ENCODE measurements around the gene NT5DC1.

NT5DC1 gene

DNA sequence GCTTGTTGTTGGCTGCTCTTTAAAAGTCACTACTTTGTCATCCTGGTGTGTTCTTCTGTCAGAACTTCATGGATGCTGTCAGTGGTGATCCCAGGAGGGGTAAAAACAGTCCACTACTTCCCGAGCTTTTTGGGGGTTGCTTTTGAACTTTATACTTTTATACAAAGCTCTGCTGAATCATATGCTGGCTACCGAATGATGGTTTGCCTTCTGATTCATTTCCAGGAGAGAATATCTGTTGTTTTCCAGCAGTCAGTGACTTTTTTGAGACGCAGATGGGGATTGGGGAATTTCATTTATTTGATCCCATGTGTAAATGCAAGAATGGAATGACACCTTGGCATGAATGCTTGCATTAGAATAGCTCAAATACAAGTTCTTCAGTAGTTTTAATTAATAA lies 58.0 kb downstream of the NT5DC1 start:
- H3K27ac ChIP-seq, result no peak overlapping the region
- no peak for TF ChIP-seq ZFX (IDR thresholded peaks at IDR 0.05)
- TF ChIP-seq, protein P1, sequence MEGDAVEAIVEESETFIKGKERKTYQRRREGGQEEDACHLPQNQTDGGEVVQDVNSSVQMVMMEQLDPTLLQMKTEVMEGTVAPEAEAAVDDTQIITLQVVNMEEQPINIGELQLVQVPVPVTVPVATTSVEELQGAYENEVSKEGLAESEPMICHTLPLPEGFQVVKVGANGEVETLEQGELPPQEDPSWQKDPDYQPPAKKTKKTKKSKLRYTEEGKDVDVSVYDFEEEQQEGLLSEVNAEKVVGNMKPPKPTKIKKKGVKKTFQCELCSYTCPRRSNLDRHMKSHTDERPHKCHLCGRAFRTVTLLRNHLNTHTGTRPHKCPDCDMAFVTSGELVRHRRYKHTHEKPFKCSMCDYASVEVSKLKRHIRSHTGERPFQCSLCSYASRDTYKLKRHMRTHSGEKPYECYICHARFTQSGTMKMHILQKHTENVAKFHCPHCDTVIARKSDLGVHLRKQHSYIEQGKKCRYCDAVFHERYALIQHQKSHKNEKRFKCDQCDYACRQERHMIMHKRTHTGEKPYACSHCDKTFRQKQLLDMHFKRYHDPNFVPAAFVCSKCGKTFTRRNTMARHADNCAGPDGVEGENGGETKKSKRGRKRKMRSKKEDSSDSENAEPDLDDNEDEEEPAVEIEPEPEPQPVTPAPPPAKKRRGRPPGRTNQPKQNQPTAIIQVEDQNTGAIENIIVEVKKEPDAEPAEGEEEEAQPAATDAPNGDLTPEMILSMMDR (conservative IDR thresholded peaks at IDR 0.05), result no peak

DNA sequence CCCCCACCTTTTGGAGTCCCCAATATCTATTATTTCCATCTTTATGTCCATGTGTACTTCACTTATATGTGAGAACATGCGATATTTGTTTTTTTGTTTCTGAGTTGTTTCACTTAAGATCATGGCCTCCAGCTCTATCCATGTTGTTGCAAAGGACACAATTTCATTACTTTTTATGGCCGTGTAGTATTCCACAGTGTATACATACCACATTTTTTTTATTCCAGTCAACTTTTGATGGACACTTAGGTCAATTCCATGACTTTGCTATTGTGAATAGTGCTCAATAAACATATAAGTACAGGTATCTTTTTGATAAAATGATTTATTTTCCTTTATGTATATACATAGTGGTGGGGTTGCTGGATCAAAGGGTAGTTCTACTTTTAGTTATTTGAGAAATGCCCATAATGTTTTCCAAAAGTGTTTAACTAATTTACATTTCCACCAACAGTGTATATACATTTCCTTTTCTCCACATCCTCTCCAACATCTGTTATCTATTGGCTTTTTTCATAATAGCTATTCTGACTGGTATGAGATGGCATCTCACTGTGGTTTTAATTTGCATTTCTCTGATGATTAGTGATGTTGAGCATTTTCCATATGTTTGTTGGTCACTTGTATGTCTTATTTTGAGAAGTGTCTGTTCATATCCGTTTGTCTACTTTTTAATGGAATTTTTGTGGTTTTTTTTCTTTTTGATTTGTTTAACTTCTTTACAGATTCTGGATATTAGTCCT lies 59.3 kb downstream of the NT5DC1 start:
- H3K27ac ChIP-seq, result no peak overlapping the region
- no peak for TF ChIP-seq ZFX (IDR thresholded peaks at IDR 0.05)
- TF ChIP-seq, protein P1 (conservative IDR thresholded peaks at IDR 0.05), result no peak

DNA sequence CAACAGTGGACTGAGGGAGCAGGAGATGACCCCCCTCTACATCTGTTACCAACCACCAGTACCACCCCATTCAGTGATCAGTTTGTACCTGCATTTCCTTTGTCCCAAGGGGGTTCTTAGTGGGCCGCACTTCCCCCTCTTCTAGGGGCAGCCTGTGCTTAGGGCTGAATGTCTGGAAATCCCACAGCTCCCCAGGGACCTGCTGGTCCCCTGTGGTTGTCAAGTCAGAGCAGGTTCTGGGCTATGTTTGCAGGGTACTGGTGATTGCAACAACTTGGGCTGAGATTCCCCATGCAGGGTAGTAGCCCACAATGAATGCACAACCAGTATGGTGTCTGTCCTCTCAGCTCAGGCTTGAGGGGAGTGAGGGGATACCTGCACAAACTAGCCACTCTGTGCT lies 64.9 kb downstream of the NT5DC1 start:
- TF ChIP-seq, protein P1 (conservative IDR thresholded peaks at IDR 0.05), result no peak
- TF ChIP-seq ZFX (IDR thresholded peaks at IDR 0.05), result no peak
- H3K27ac ChIP-seq, result no peak overlapping the region

DNA sequence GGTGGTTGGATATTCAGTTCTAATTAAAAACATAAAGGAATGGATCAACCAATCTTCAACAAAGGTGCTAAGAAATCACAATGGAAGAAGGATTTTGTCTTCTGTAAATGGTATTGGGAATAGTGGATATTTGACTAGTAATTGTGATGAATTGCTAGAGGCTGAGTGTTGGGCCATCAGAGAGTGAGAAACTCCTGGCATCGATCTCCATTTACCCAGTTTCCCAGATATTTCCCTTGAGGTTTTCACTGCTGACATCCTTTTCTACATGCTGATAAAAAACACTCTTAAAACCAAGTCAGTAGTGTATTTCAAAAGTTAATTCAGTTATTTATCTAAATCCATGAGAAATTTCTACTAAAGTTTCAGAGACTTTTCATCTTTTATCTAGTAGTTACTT lies 65.7 kb downstream of the NT5DC1 start:
- TF ChIP-seq ZFX (IDR thresholded peaks at IDR 0.05), result no peak
- TF ChIP-seq, protein P1 (conservative IDR thresholded peaks at IDR 0.05), result no peak
- H3K27ac ChIP-seq, result no peak overlapping the region

DNA sequence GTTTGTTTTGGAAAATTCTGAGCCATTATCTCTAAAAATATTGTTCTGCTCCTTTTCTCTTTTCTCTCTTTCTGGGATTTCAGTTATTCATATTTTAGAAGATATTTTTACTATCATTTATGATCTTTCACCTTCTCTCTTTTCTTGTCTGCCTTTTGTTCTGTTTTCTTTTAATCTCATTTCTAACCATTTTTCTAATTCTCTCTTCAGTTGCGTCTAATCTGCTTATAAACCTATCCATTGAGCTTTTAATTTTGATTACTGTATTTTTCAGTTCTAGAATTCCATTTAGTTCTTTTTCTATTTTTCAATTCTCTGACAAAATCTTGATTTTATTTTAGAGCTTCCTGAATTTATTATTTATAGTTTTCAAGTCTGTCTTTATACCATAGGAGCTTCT lies 67.5 kb downstream of the NT5DC1 start:
- no peak overlapping the region for H3K27ac ChIP-seq
- TF ChIP-seq ZFX (IDR thresholded peaks at IDR 0.05), result no peak
- TF ChIP-seq, protein P1 (conservative IDR thresholded peaks at IDR 0.05), result no peak

DNA sequence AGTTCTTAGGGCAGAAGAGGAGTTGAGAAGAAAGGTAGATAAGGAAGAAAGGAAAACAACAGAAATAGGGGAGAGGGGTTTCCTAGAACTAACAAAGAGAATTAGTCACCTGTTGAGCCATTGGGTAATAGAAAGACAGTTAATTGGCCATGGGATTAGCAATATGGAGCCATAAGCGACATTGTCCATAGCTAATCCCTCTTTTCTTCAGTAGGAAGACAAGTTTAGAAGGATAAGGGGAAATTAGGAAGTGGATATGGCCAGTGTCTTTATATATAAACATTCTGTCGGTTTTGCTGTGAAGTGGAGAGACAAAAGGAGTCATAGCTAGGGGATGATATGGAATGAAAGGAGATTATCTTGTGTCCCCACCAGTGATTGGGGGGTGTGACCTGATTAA lies 69.2 kb downstream of the NT5DC1 start:
- no peak overlapping the region for H3K27ac ChIP-seq
- TF ChIP-seq, protein P1 (conservative IDR thresholded peaks at IDR 0.05), result no peak

DNA sequence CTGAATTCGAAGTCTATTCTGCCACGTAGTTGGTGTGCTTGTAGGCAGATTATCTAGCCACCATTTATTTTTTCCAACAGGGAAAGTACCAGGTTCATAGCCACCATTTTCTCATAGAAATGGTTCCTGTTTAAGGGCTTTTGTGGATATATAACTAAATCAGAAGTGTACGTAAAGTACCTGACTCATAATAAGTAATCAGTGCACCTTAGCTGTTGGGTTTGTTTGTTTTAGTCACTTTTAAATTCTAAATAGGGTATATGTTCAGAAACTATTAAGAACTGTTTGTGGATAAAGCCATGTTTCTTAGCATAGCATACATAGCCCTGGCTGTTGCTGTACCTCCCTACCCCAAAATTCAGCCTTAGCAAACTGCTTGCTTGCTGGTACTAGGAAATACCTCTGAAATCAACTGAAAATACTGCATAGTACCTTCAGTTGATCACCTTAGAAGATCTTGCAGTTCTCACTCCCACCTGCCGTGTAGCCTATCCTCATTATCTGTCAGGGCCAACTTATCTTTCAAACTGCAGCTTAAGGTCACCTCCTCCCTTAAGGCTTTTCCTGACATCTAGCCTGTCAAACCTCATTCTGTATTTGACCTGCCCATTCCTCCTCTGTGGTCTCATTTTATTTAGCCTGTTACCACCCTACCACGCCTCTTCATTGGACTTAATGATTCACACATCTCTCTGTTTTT lies 69.9 kb downstream of the NT5DC1 start:
- no peak for TF ChIP-seq ZFX (IDR thresholded peaks at IDR 0.05)
- TF ChIP-seq, protein P1 (conservative IDR thresholded peaks at IDR 0.05), result no peak
- H3K27ac ChIP-seq, result no peak overlapping the region
